LHCN-M2 (cell line): ENCODE measurements around the gene XRN2. TPM values are rescaled to one million over a fixed set of nuclear protein-coding genes. Genes with fewer than 3 reads are reported as not detected.
"Not testable (repeated sequence)": the region's sequence is repeated elsewhere in the genome, so short reads cannot be mapped to it uniquely, and the experiment has no call there.

Experiments
- DNase-seq: peaks from one replicate; pipeline ENCODE4 v3.0.0-alpha.2; 2012; ENCODE audit warnings: low read depth
- total RNA-seq: library from RNA; depleted of rRNA; stranded (reverse); fragments of >200 nt; gene quantifications from 2 replicates; pipeline ENCODE4 v1.2.3, GENCODE V29; 2014; rRNA removed

XRN2 gene
- total RNA-seq, 1 experiment from 2014 or later, result 125 TPM

DNA sequence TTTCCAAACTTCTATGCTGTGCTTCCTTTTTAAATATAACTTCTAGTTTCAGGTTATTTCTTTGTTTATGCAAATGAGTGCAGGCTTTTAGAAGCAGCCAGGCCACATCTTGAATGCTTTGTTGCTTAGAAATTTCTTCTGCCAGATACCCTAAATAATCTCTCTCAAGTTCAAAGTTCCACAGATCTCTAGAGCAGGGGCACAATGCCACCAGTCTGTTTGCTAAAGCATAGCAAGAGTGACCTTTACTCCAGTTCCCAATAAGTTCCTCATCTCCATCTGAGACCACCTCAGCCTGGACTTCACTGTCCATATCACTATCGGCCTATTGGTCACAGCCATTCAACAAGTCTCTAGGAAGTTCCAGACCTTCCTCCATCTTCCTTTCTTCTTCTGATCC lies 120.6 kb downstream of the XRN2 start:
- DNase-seq, result not testable (repeated sequence)

DNA sequence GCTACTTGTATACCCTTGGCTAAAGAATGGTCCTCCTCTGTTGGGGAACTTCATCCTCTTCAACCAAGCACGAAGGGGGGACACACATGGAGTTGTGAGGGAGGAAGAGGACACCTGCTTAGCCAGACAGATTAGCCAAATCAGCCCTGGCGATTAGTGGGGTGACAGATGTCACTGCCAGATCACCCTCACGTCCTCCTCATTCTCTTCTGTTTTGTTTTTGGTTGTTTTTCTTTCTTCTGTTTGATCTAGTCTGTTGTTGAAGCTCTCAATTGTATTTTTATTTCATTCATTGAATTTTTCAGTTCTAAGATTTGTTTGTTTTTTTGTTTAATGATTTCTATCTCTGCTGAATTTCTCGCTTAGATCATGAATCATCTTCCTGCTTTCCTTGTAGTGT lies 121.7 kb downstream of the XRN2 start:
- DNase-seq, result no peak

DNA sequence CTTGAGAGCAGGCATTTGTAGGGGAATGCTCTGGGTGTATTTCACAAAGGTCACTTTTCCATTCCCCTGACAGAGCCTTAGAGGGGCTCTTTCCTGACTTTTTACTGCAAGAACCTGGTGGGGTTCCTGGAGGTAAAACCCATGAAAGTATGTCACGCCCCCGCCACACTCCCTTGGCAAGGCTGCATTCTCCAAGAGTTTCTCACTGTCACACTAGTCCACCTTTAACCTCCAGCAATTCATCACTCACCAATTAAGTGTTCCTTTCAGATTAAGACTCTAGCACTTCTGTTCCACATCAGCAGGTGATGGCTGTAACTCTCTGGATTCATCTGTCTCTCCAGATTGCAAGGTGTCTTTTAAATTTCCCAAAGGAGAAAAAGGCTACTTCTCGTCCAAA lies 126.9 kb downstream of the XRN2 start:
- no peak for DNase-seq

DNA sequence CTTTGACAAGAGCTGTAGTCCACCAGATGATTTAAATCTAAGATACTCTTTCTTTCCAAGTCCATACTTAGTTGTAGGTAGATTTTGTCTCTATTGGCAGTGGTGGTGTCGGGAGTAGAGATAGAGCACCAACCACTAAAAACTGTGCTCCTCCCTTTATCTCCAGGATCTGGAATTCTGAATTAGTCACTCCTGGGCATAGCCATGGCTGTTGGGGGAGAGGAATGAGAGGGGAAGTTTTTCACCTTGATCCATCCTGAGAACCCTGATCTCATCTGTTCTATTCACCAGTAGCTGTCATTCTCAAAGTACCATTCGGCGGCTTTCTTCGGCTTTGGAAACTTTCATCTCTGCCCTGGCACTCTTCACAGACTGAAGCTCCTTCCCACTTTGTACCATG lies 129.8 kb downstream of the XRN2 start:
- DNase-seq, result no peak

DNA sequence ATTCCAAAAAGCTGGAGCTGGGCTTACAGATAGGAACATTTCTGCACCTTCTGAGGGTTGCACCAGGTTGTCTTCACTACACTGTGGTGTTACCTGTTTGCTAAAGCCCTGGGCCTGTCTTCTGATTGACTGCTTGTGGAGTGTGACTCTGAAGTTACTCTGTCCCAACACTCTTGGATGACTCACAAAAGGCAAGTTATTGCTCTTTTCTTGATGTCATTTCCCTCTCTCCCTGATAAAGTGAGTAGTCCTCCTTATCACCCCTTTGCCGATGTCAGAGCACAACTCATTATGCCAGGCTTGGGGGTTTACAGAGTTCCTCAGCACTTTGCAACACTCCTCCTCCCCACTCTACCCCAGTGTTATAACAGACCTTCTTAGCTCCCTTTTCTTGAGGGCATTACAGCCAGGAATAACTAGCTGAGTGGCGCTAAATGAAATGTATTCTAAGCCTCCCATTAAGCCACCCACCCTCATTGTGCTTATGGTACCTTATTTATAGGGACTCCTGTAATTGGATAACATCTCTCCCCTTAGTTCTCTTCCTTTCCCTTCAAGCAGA lies 130.3 kb downstream of the XRN2 start:
- DNase-seq, result peak; percentile 15

DNA sequence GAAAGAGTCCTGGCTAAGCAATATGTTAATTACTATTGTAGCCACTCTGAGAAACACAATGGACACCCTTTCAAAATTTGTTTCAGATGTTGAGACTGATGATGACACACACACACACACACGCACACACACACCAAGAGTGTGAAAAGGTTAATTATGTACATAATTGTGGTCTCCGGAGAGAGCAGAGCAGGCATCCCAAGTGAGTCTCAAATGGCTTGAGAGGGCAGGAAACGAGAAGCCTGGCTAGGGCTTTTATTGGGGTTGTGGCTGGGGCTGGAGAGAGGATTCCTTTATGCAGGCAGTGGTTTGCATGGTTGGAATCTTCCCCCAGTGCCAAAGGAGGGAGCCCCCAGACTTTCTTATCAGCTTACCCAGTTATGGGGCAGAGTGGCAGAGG lies 132.4 kb downstream of the XRN2 start:
- peak; percentile 27 for DNase-seq

DNA sequence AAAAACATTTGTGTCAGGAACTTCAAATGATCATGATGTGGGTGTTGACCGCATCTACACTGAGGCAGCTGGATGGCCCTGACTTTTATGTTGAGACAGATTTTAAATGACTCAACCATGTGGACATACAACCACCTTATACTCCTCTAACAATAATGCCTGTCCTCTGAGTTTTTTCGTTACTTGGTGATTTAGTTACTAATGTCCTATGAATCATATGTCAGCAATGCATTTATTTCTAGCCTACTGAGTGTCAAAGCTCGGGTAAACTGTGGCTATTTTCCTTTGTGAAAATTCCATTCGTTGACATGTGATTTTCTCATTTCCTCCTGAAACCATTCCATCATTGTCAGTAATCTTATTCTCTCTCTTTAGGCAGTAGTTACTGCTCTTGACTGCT lies 133.1 kb downstream of the XRN2 start:
- peak; percentile 96 for DNase-seq

DNA sequence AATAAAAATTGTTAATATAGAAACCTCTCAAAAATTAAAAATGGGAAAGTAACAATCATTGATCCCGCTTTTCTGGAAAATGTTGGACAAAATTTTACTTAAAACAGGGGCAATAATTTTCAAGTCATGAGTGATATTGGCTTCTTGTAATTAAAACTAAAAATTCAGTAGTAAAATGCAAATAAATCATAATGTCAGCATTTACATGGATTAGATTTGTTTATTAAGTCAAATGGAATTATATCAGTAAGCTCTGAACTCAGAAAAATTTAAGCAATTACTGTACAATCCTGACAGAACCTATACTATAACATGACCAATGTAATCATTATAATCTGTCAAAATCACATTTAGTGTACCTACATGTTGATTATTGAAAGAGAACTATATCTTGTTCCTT lies 134.1 kb downstream of the XRN2 start:
- no peak for DNase-seq

DNA sequence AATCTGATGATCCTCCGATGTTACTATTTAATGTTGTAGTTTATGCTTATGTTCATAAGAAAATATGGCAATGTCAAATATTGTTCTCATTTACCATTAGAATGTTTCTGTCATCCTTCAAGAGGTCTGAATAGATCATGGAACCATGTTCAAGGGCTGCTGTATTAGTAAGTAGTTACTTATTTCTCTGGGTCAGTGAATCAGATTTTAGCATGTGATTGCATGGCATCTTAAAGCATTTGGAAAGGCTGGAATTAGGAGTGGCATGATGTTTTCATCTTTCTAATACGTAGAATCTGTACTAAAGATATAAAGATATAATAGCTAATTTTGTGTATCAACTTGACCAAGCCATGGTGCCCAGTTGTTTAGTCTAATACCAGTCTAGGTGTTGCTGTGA lies 134.7 kb downstream of the XRN2 start:
- peak; percentile 21 for DNase-seq

Other genes starting within 250 kb of the XRN2 start
- not detected in 2 replicates for gene LINC00237, start 197.0 kb upstream of the XRN2 start, total RNA-seq
- 9.6 and 12.6 TPM in 2 replicates for gene KIZ, start 177.2 kb upstream of the XRN2 start, total RNA-seq
- gene NKX2-4, start 94.2 kb downstream of the XRN2 start, total RNA-seq, result not detected in 2 replicates
- gene NKX2-2, start 210.7 kb downstream of the XRN2 start, total RNA-seq, result not detected in 2 replicates